Measurements from ENCODE around the gene FXYD6.

The FXYD6 gene

GRCh38 chr11:117790279-117790678 lies 86.2 kb downstream of the FXYD6 start:
- H3K27ac Mint-ChIP-seq: no peak overlapping the region
- peaks cover 38% of the 10 kb centered on the region for H3K27me3 Mint-ChIP-seq
- H3K4me3 Mint-ChIP-seq: no peak overlapping the region
- H3K9me3 Mint-ChIP-seq: no peaks in the 10 kb centered on the region
- peaks cover 3% of the 10 kb centered on the region for H3K4me1 Mint-ChIP-seq (ENCODE audit: low read depth)
- no peaks in the 10 kb centered on the region for H3K36me3 Mint-ChIP-seq (ENCODE audit: low read depth)

- H3K9me3 Mint-ChIP-seq: no peaks in the 10 kb centered on the region
- no peaks in the 10 kb centered on the region for H3K4me1 Mint-ChIP-seq (ENCODE audit: low read depth)
- H3K27ac Mint-ChIP-seq: no peak overlapping the region
- peaks cover 31% of the 10 kb centered on the region for H3K27me3 Mint-ChIP-seq
- H3K36me3 Mint-ChIP-seq (ENCODE audit: low read depth): no peaks in the 10 kb centered on the region
- H3K4me3 Mint-ChIP-seq: no peak overlapping the region
These were observed 87.2 kb downstream of the FXYD6 start for GRCh38 chr11:117789241-117789640.
